Measurements from ENCODE around the gene LOXL1. TPM values are rescaled to one million over a fixed set of nuclear protein-coding genes. Genes with fewer than 3 reads are reported as not detected.

LOXL1 gene
- total and polyA plus RNA-seq, 2 of the 4 experiments (the other 2 are of a cell fraction), result 148 to 332 TPM

- 100% methylated on average over 1 of the region's 9 CpGs; no CpG with 5 or more reads in 1 of the 2 experiments for WGBS, 2 experiments (ENCODE audit: extremely low coverage in 2 of 2, insufficient read length in 1 of 2)
- TF ChIP-seq, protein P1, sequence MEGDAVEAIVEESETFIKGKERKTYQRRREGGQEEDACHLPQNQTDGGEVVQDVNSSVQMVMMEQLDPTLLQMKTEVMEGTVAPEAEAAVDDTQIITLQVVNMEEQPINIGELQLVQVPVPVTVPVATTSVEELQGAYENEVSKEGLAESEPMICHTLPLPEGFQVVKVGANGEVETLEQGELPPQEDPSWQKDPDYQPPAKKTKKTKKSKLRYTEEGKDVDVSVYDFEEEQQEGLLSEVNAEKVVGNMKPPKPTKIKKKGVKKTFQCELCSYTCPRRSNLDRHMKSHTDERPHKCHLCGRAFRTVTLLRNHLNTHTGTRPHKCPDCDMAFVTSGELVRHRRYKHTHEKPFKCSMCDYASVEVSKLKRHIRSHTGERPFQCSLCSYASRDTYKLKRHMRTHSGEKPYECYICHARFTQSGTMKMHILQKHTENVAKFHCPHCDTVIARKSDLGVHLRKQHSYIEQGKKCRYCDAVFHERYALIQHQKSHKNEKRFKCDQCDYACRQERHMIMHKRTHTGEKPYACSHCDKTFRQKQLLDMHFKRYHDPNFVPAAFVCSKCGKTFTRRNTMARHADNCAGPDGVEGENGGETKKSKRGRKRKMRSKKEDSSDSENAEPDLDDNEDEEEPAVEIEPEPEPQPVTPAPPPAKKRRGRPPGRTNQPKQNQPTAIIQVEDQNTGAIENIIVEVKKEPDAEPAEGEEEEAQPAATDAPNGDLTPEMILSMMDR (conservative IDR thresholded peaks at IDR 0.05; ENCODE audit: low read depth, low read length), result no peak
- TF ChIP-seq SMC3 (IDR thresholded peaks at IDR 0.05; ENCODE audit: low read depth, low read length), result no peak
- no peak for TF ChIP-seq RCOR1 (IDR thresholded peaks at IDR 0.05; ENCODE audit: insufficient replicate concordance, low read length)
- TF ChIP-seq FOS (IDR thresholded peaks at IDR 0.05; ENCODE audit: low read depth, low read length), result no peak
- TF ChIP-seq CHD1 (IDR thresholded peaks at IDR 0.05; ENCODE audit: low read depth, low read length), result no peak
- TF ChIP-seq POLR2A (IDR thresholded peaks at IDR 0.05; ENCODE audit: low read depth, low read length), result no peak
- TF ChIP-seq BHLHE40 (IDR thresholded peaks at IDR 0.05; ENCODE audit: low read depth, low read length), result no peak
- no peak for TF ChIP-seq RFX5 (IDR thresholded peaks at IDR 0.05; ENCODE audit: low read depth, low read length)
- no peak for TF ChIP-seq MAFK (IDR thresholded peaks at IDR 0.05; ENCODE audit: low read depth, low read length)
- no peak for TF ChIP-seq USF2 (IDR thresholded peaks at IDR 0.05; ENCODE audit: low read depth, low read length)
- no peak for TF ChIP-seq NFE2L2 (IDR thresholded peaks at IDR 0.05; ENCODE audit: low read depth, low read length)
- TF ChIP-seq, protein P2, sequence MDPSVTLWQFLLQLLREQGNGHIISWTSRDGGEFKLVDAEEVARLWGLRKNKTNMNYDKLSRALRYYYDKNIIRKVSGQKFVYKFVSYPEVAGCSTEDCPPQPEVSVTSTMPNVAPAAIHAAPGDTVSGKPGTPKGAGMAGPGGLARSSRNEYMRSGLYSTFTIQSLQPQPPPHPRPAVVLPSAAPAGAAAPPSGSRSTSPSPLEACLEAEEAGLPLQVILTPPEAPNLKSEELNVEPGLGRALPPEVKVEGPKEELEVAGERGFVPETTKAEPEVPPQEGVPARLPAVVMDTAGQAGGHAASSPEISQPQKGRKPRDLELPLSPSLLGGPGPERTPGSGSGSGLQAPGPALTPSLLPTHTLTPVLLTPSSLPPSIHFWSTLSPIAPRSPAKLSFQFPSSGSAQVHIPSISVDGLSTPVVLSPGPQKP (IDR thresholded peaks at IDR 0.05; ENCODE audit: borderline replicate concordance, low read depth, low read length), result no peak
- no peak for TF ChIP-seq CEBPB (IDR thresholded peaks at IDR 0.05; ENCODE audit: low read depth, low read length)
- TF ChIP-seq RAD21 (IDR thresholded peaks at IDR 0.05; ENCODE audit: low read length), result no peak
- no peak for TF ChIP-seq MXI1 (IDR thresholded peaks at IDR 0.05; ENCODE audit: borderline replicate concordance, low read depth, low read length)
- no peak for TF ChIP-seq MAZ (IDR thresholded peaks at IDR 0.05; ENCODE audit: borderline replicate concordance, low read depth, low read length)
- H3K56ac ChIP-seq (ENCODE audit: extremely low read depth, insufficient read depth, low read length), result peak overlapping the region; percentile 32; the same call in 1 of the 2 replicates
- H2BK15ac ChIP-seq (ENCODE audit: low read depth, low read length), result peak overlapping the region; percentile 48; the same call in 1 of the 3 replicates
- peaks cover 33% of the 10 kb centered on the region for H3K9me1 ChIP-seq (ENCODE audit: insufficient read depth, low read length)
- no peak overlapping the region for H3K4me2 ChIP-seq (ENCODE audit: low read depth, low read length)
- H3K79me1 ChIP-seq (ENCODE audit: low read depth in 1 of 2, low read length in 2 of 2), result peaks cover 0 to 20% of the 10 kb centered on the region in 2 experiments; a peak in 2 of 4 replicates
- peak overlapping the region; percentile 80 for H3K18ac ChIP-seq (ENCODE audit: low read depth, low read length)
- peak overlapping the region; percentile 10; the same call in 1 of the 2 replicates for H3K23ac ChIP-seq (ENCODE audit: low read depth, low read length)
- peak overlapping the region; percentile 96 for H2AK5ac ChIP-seq (ENCODE audit: low read depth, low read length)
- no peaks in the 10 kb centered on the region for H3K36me3 ChIP-seq (ENCODE audit: control insufficient read depth, insufficient read depth, low read length)
- DNase-seq, result no peak
- peak overlapping the region; percentile 68 for H2AK9ac ChIP-seq (replicated peaks; ENCODE audit: low read depth, low read length, poor library complexity)
- dilution Hi-C loops (cut with HindIII; ENCODE audit: low sequenced_read_pairs, unreplicated experiment), result no loop called here
- ChIA-PET POLR2A (ENCODE audit: unreplicated experiment) (interaction anchor here (1.6 kb wide), 1 partner anchor 11 kb away, joined by 5 read pairs; the partner anchor contains the start of gene PML), CTCF (interaction anchor here (0.9 to 1.3 kb wide), 2 partner anchors 9 to 11 kb away, joined by 4 read pairs; partner anchors contain the start of gene STOML1)
- H3K27me3 ChIP-seq (ENCODE audit: control insufficient read depth, insufficient read depth, low read length), result no peaks in the 10 kb centered on the region
- H2BK5ac ChIP-seq (ENCODE audit: low read depth, low read length, poor library complexity, severe bottlenecking), result peak overlapping the region; percentile 97
- no peak overlapping the region for H3K14ac ChIP-seq (replicated peaks; ENCODE audit: low read depth, low read length)
- peak overlapping the region; percentile 92 for H3K27ac ChIP-seq (ENCODE audit: insufficient read depth, low read length)
- H4K20me1 ChIP-seq (ENCODE audit: insufficient read depth, low read length), result no peaks in the 10 kb centered on the region
- no TSS peak for BruUV-seq (replicated peaks)
- H4K5ac ChIP-seq (ENCODE audit: low read depth, low read length), result peak overlapping the region; percentile 92
- H3K9me3 ChIP-seq (ENCODE audit: control insufficient read depth, insufficient read depth, low read length), result no peaks in the 10 kb centered on the region
- H2BK120ac ChIP-seq (ENCODE audit: low read depth, low read length), result peak overlapping the region; percentile 83
- H3K4me3 ChIP-seq (ENCODE audit: insufficient read depth, low read depth, low read length), result no peak overlapping the region
- H4K8ac ChIP-seq (ENCODE audit: low read depth in 2 of 2, low read length in 2 of 2), result peak overlapping the region; percentile 63 to 94; a peak in 3 of 4 replicates
- peak overlapping the region; percentile 88 for H2AFZ ChIP-seq (replicated peaks; ENCODE audit: low read length, poor library complexity)
- in situ Hi-C loops (cut with MboI; ENCODE audit: low sequenced_read_pairs), result no loop called here
- peak overlapping the region; percentile 95 for H3K4ac ChIP-seq (ENCODE audit: low read depth, low read length)
- peak overlapping the region; percentile 96 for H2BK20ac ChIP-seq (ENCODE audit: low read depth, low read length)
- no peak for ATAC-seq (ENCODE audit: low read depth)
- intact Hi-C loops (cut with micrococcal nuclease), result no loop called here
- peaks cover 47% of the 10 kb centered on the region for H3K4me1 ChIP-seq (ENCODE audit: control insufficient read depth, insufficient read depth, low read length)
- peak overlapping the region; percentile 92 for H4K91ac ChIP-seq (ENCODE audit: insufficient read depth, low read depth, low read length)
- H3K9ac ChIP-seq (ENCODE audit: low read depth, low read length), result 0 out of 2 replicates have a peak overlapping the region, but pooled peaks have one; percentile 4
Measured at GRCh38 chr15:73983773-73984172, 57.5 kb downstream of the LOXL1 start.
